ENCODE data around the gene EEA1.

DNA sequence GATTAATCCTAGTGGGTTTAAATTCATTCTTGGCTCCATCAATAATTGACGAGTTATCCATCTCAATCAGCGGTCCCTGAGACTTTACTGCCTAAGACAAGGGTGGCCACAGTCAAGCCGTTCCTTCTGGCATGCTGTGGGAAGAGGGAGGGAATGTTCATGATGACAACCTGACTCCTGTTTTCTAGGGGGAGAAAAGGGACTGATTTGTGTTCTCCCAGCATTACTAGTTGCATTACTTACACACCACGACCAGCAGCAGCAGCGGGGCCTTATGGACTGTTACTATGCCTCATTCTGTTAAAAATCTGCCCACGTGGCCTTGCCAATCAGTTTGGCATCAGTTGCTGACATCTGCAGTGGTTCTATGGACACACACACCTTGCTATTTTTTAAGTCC lies 196.4 kb downstream of the EEA1 start:
- no peak for TF ChIP-seq MLLT1 (IDR thresholded peaks at IDR 0.05)
- TF ChIP-seq RAD21 (IDR thresholded peaks at IDR 0.05; ENCODE audit: insufficient read depth, low read depth, low read length) = no peak
- no peak for TF ChIP-seq REST (IDR thresholded peaks at IDR 0.05; ENCODE audit: low read depth, low read length)
- no peak for TF ChIP-seq IKZF1 (conservative IDR thresholded peaks at IDR 0.05)
